OCI-LY7 (cell line): ENCODE measurements around the gene MCTS1. TPM values are rescaled to one million over a fixed set of nuclear protein-coding genes. Genes with fewer than 3 reads are reported as not detected.

Source experiments
- Bru-seq: library from RNA; stranded (reverse); fragments of 400-500 nt; gene quantifications from one replicate; lab custom pipeline; 2021; lab: Mats Ljungman, UMichigan
- BruChase-seq, 2 experiments: library from RNA; stranded (reverse); fragments of 400-500 nt; gene quantifications; one replicate each; lab custom pipeline; 2021; lab: Mats Ljungman, UMichigan
- BruUV-seq: library from RNA; stranded (reverse); fragments of 400-500 nt; replicated peaks from 2 replicates; lab custom pipeline; 2021; lab: Mats Ljungman, UMichigan
- CTCF ChIA-PET: fragments of 300-600 bp; sonication (Branson Sonifier 250); formaldehyde crosslinking; loops from one replicate; lab custom pipeline; 2022; ENCODE audit warnings: antibody characterized with exemption; ENCODE audit not compliant: unreplicated experiment; lab: Charles Lee
- POLR2A ChIA-PET: fragments of 300-600 bp; sonication (Branson Sonifier 250); formaldehyde crosslinking; loops from one replicate; lab custom pipeline; 2022; ENCODE audit warnings: antibody characterized with exemption; lab: Charles Lee
- DNase-seq: peaks from one replicate; pipeline ENCODE4 v3.0.0-alpha.2; 2015; ENCODE audit warnings: low spot score
- H2AFZ ChIP-seq: fragments of 200-600 bp; sonication (generic), shearing (Covaris generic); 2 replicates; pipeline ENCODE4 v1.6.1; 2014; ENCODE audit warnings: mild to moderate bottlenecking, antibody characterized with exemption, low read length, moderate library complexity
- H3K27ac ChIP-seq: fragments of 200-600 bp; sonication (generic); 2 replicates; pipeline ENCODE4 v1.5.1; 2014; ENCODE audit warnings: mixed run types, low read depth, mild to moderate bottlenecking, moderate library complexity, low read length, inconsistent platforms; ENCODE audit not compliant: poor library complexity, severe bottlenecking
- H3K36me3 ChIP-seq: fragments of 200-600 bp; sonication (generic); 2 replicates; pipeline ENCODE4 v1.6.1; 2014; ENCODE audit warnings: mild to moderate bottlenecking, antibody characterized with exemption, low read length, moderate library complexity, mixed read lengths; ENCODE audit not compliant: insufficient read depth
- H3K4me1 ChIP-seq: fragments of 200-600 bp; sonication (generic); 2 replicates; pipeline ENCODE4 v1.5.1; 2014; ENCODE audit warnings: mild to moderate bottlenecking, low read length; ENCODE audit not compliant: insufficient read depth, poor library complexity, severe bottlenecking
- H3K4me2 ChIP-seq: fragments of 200-600 bp; sonication (generic); 2 replicates; pipeline ENCODE4 v1.6.1; 2014; ENCODE audit warnings: mild to moderate bottlenecking, low read length
- H3K4me3 ChIP-seq: fragments of 200-600 bp; sonication (generic); 2 replicates; pipeline ENCODE4 v1.5.1; 2014; ENCODE audit warnings: mild to moderate bottlenecking, low read depth, low read length; ENCODE audit not compliant: poor library complexity, severe bottlenecking
- H3K79me2 ChIP-seq: fragments of 200-600 bp; sonication (generic); 2 replicates; pipeline ENCODE4 v1.6.1; 2016; ENCODE audit warnings: low read depth, mild to moderate bottlenecking, low read length, moderate library complexity, mixed read lengths; ENCODE audit not compliant: insufficient read depth
- H3K9me2 ChIP-seq: fragments of 200-600 bp; sonication (generic); 2 replicates; pipeline ENCODE4 v1.6.1; 2016; ENCODE audit warnings: mild to moderate bottlenecking, low read length, mixed read lengths; ENCODE audit not compliant: insufficient read depth
- H3K9me3 ChIP-seq: fragments of 200-600 bp; sonication (generic); 2 replicates; pipeline ENCODE4 v1.6.1; 2014; ENCODE audit warnings: mild to moderate bottlenecking, mixed run types, low read length, mixed read lengths
- H4K20me1 ChIP-seq: fragments of 200-600 bp; sonication (generic); 2 replicates; pipeline ENCODE4 v1.6.1; 2014; ENCODE audit warnings: mild to moderate bottlenecking, antibody characterized with exemption, low read length, moderate library complexity, mixed read lengths; ENCODE audit not compliant: insufficient read depth
- CTCF ChIP-seq: fragments of 200-600 bp; sonication (generic); conservative IDR thresholded peaks from 2 replicates; pipeline ENCODE4 v1.5.1; 2014; ENCODE audit warnings: mild to moderate bottlenecking, antibody characterized with exemption, low read length, moderate library complexity, mixed read lengths
- EZH2phosphoT487 ChIP-seq: fragments of 200-600 bp; sonication (generic); IDR thresholded peaks from 2 replicates; pipeline ENCODE4 v1.6.1; 2018; ENCODE audit warnings: low read depth, borderline replicate concordance, mild to moderate bottlenecking, mixed run types, antibody characterized with exemption, low read length, moderate library complexity, mixed read lengths
- intact Hi-C: fragments of 100-400 bp; cut with micrococcal nuclease; formaldehyde crosslinking; loops from one replicate; pipeline ENCODE4 v1.10.0; 2022; ENCODE audit not compliant: unreplicated experiment
- long read RNA-seq: library from polyadenylated mRNA; stranded (forward); transcript quantifications from one replicate; pipeline ENCODE4 v2.0.0, GENCODE V29; 2022
- total RNA-seq, 2 experiments: library from RNA; depleted of rRNA in 1 of 2; stranded (reverse); fragments of >200 nt in 1 of 2; shearing (Covaris generic) in 1 of 2; gene quantifications; 2 replicates each; pipeline ENCODE4 v1.2.3, GENCODE V29; 2014 to 2022

MCTS1 gene
- total RNA-seq (2014; rRNA removed; shearing (Covaris generic)) (29.1 and 34.5 TPM in 2 replicates), total RNA-seq (2022) (55.6 and 63.0 TPM in 2 replicates), Bru-seq, nascent RNA (percentile 86 among the genes with signal in this experiment), BruChase-seq, experiment 1, labeled RNA remaining after a 6-hour chase (percentile 90 among the genes with signal in this experiment), BruChase-seq, experiment 2, labeled RNA remaining after a 2-hour chase (percentile 83 among the genes with signal in this experiment)
- long read RNA-seq, transcript MCTS1-202 (6 exons, 1,018 nt): major isoform, 42 of 55 reads
- long read RNA-seq, partial matches to known transcripts: 1 of 55 reads
- long read RNA-seq, other reads (novel, unspliced or antisense): 11 of 55 reads

GRCh38 chrX:120603707-120604360 is at the start of gene MCTS1:
TSS of gene MCTS1 (plus strand) at chrX:120604101. CDS start at chrX:120604237, 136 bp downstream.
- peaks cover 11% of the 10 kb centered on the region for H3K4me1 ChIP-seq
- peak within 1 kb of the TSS; percentile 77 for H3K4me2 ChIP-seq
- TF ChIP-seq EZH2phosphoT487 (no peak), CTCF (no peak)
- no peaks in the 10 kb centered on the region for H3K9me3 ChIP-seq
- H3K4me3 ChIP-seq: peak within 1 kb of the TSS; percentile 88
- no peaks in the 10 kb centered on the region; the same call in 1 of the 2 replicates for H4K20me1 ChIP-seq
- peaks cover 32% of the 10 kb centered on the region for H3K79me2 ChIP-seq
- peak within 1 kb of the TSS; percentile 94 for H2AFZ ChIP-seq
- CTCF ChIA-PET: interaction anchor here (1.0 to 1.2 kb wide), 2 partner anchors 14 to 21 kb away, joined by 3 read pairs; no protein-coding TSS in a partner anchor
- intact Hi-C loops: loop anchor here (1.0 to 2.0 kb wide), 2 partner anchors 25 to 43 kb away; no protein-coding TSS in a partner anchor
- BruUV-seq: no TSS peak
- peaks cover 26% of the 10 kb centered on the region for H3K36me3 ChIP-seq
- POLR2A ChIA-PET: interaction anchor here (0.6 to 3.0 kb wide), 18 partner anchors 9 to 353 kb away, joined by 3 to 18 read pairs (median 4); partner anchors contain the start of gene ZBTB33
- peak; percentile 90 for DNase-seq
- H3K9me2 ChIP-seq: no peaks in the 10 kb centered on the region
- peak within 1 kb of the TSS; percentile 89 for H3K27ac ChIP-seq

- POLR2A ChIA-PET: interaction anchor here (0.6 to 0.8 kb wide), 3 partner anchors 13 to 197 kb away, joined by 3 read pairs; no protein-coding TSS in a partner anchor
- DNase-seq: no peak
- CTCF ChIA-PET: no interaction called here
- Histone ChIP-seq H3K4me3 (no peak overlapping the region), H3K4me2 (no peak overlapping the region), H3K9me3 (no peaks in the 10 kb centered on the region), H3K4me1 (peaks cover 10% of the 10 kb centered on the region), H4K20me1 (no peaks in the 10 kb centered on the region), H3K27ac (no peak overlapping the region), H3K79me2 (peaks cover 43% of the 10 kb centered on the region), H3K9me2 (no peaks in the 10 kb centered on the region), H3K36me3 (peaks cover 46% of the 10 kb centered on the region), H2AFZ (no peak overlapping the region)
- intact Hi-C loops: no loop called here
- no TSS peak for BruUV-seq
- TF ChIP-seq CTCF: no peak
- no peak for TF ChIP-seq EZH2phosphoT487
Measured at GRCh38 chrX:120556251-120556650, 47.6 kb upstream of the MCTS1 start.
